ENCODE data around the gene HNRNPUL2. TPM values are rescaled to one million over a fixed set of nuclear protein-coding genes. Genes with fewer than 3 reads are reported as not detected.
"Not testable (repeated sequence)": the region's sequence is repeated elsewhere in the genome, so short reads cannot be mapped to it uniquely, and the experiment has no call there.

HNRNPUL2 gene
- total and polyA plus RNA-seq, 4 experiments from 2014 or later = 0.30 to 83.4 (median 41.4) TPM

GRCh38 chr11:62706850-62707247, 20.4 kb downstream of the HNRNPUL2 start:
- peak overlapping the region; percentile 49 to 86 for H3K4me3 ChIP-seq (ENCODE audit: low read length in 2 of 2)
- ChIA-PET CTCF (ENCODE audit: partially characterized antibody) (interaction anchor here (1.0 to 1.9 kb wide), 5 partner anchors 11 to 80 kb away, joined by 3 to 11 read pairs (median 5); no protein-coding TSS in a partner anchor), POLR2A (ENCODE audit: partially characterized antibody) (interaction anchor here (0.7 to 14.3 kb wide), 29 partner anchors 10 to 1564 kb away, joined by 3 to 283 read pairs (median 6); partner anchors contain the start of genes AHNAK, B3GAT3, C11orf98 and CSKMT)
- no peaks in the 10 kb centered on the region for H3K9me3 Mint-ChIP-seq
- intact Hi-C loops (cut with micrococcal nuclease) = no loop called here
- peaks cover 3 to 24% of the 10 kb centered on the region in 2 donors for H3K36me3 Mint-ChIP-seq
- DNase-seq = no peak
- H3K27me3 Mint-ChIP-seq = no peaks in the 10 kb centered on the region
- H3K4me3 Mint-ChIP-seq = peak overlapping the region; percentile 69 to 95 (median 87)
- H3K27ac ChIP-seq (ENCODE audit: low read depth, low read length) = peak overlapping the region; percentile 78
- H3K9me3 ChIP-seq (ENCODE audit: control insufficient read depth in 1 of 2, low read length in 2 of 2) = no peaks in the 10 kb centered on the region
- H3K27me3 ChIP-seq (ENCODE audit: insufficient read depth, low read length) = no peaks in the 10 kb centered on the region
- H3K36me3 ChIP-seq (ENCODE audit: insufficient read depth, low read length) = peaks cover 5% of the 10 kb centered on the region
- peaks cover 21 to 51% (median 36%) of the 10 kb centered on the region in 4 donors for H3K4me1 Mint-ChIP-seq
- H3K27ac Mint-ChIP-seq = peak overlapping the region; percentile 77 to 98 (median 84)
- H3K4me1 ChIP-seq (ENCODE audit: insufficient read depth, low read length) = peaks cover 50% of the 10 kb centered on the region

- ChIA-PET CTCF (ENCODE audit: partially characterized antibody) (interaction anchor here (0.9 to 1.9 kb wide), 8 partner anchors 10 to 112 kb away, joined by 3 to 11 read pairs (median 4); no protein-coding TSS in a partner anchor), POLR2A (ENCODE audit: partially characterized antibody) (interaction anchor here (0.6 to 14.3 kb wide), 33 partner anchors 10 to 1565 kb away, joined by 3 to 283 read pairs (median 6); partner anchors contain the start of genes AHNAK, B3GAT3, C11orf98 and CSKMT)
- Mint-ChIP-seq H3K36me3 (peaks cover 4 to 21% of the 10 kb centered on the region in 2 donors), H3K27me3 (no peaks in the 10 kb centered on the region), H3K27ac (peak overlapping the region; percentile 91 to 98 (median 94)), H3K4me3 (peak overlapping the region; percentile 86 to 95 (median 89)), H3K9me3 (no peaks in the 10 kb centered on the region), H3K4me1 (peaks cover 21 to 51% (median 36%) of the 10 kb centered on the region in 4 donors)
- peak overlapping the region; percentile 78 for H3K27ac ChIP-seq (ENCODE audit: low read depth, low read length)
- DNase-seq = peak; percentile 90 to 95 (median 91)
- H3K4me3 ChIP-seq (ENCODE audit: low read length in 2 of 2) = peak overlapping the region; percentile 69 to 86
- intact Hi-C loops (cut with micrococcal nuclease) = no loop called here
- H3K27me3 ChIP-seq (ENCODE audit: insufficient read depth, low read length) = no peaks in the 10 kb centered on the region
- H3K9me3 ChIP-seq (ENCODE audit: control insufficient read depth in 1 of 2, low read length in 2 of 2) = no peaks in the 10 kb centered on the region
- H3K36me3 ChIP-seq (ENCODE audit: insufficient read depth, low read length) = no peaks in the 10 kb centered on the region
- peaks cover 50% of the 10 kb centered on the region for H3K4me1 ChIP-seq (ENCODE audit: insufficient read depth, low read length)
Observed at GRCh38 chr11:62705880-62706849, 21.1 kb downstream of the HNRNPUL2 start.

- CTCF ChIA-PET (ENCODE audit: partially characterized antibody) = interaction anchor here (0.9 to 1.9 kb wide), 6 partner anchors 9 to 111 kb away, joined by 3 to 11 read pairs (median 4); no protein-coding TSS in a partner anchor
- Mint-ChIP-seq H3K9me3 (no peaks in the 10 kb centered on the region), H3K4me3 (peak overlapping the region; percentile 86 to 95 (median 89)), H3K27me3 (no peaks in the 10 kb centered on the region), H3K36me3 (peaks cover 6 to 20% of the 10 kb centered on the region in 2 donors), H3K4me1 (peaks cover 21 to 48% (median 36%) of the 10 kb centered on the region in 4 donors), H3K27ac (peak overlapping the region; percentile 91 to 96 (median 94))
- Histone ChIP-seq H3K4me3 (ENCODE audit: low read length in 2 of 2) (peak overlapping the region; percentile 69 to 86), H3K36me3 (ENCODE audit: insufficient read depth, low read length) (no peaks in the 10 kb centered on the region), H3K27ac (ENCODE audit: low read depth, low read length) (peak overlapping the region; percentile 78), H3K9me3 (ENCODE audit: control insufficient read depth in 1 of 2, low read length in 2 of 2) (no peaks in the 10 kb centered on the region), H3K27me3 (ENCODE audit: insufficient read depth, low read length) (no peaks in the 10 kb centered on the region), H3K4me1 (ENCODE audit: insufficient read depth, low read length) (peaks cover 46% of the 10 kb centered on the region)
- intact Hi-C loops (cut with micrococcal nuclease) = no loop called here
- POLR2A ChIA-PET (ENCODE audit: partially characterized antibody) = interaction anchor here (0.6 to 14.3 kb wide), 26 partner anchors 9 to 1566 kb away, joined by 3 to 283 read pairs (median 8); partner anchors contain the start of genes C11orf98, CSKMT, EEF1G and EML3
- no peak for DNase-seq
Observed at GRCh38 chr11:62705413-62705812, 21.8 kb downstream of the HNRNPUL2 start.

- peak overlapping the region in 1 of 7 donors; percentile 31 for H3K27ac Mint-ChIP-seq
- POLR2A ChIA-PET (ENCODE audit: partially characterized antibody); H3K36me3 ChIP-seq (ENCODE audit: insufficient read depth, low read length); H3K9me3 Mint-ChIP-seq; DNase-seq; H3K4me3 Mint-ChIP-seq; H3K9me3 ChIP-seq (ENCODE audit: control insufficient read depth in 1 of 2, low read length in 2 of 2); H3K36me3 Mint-ChIP-seq; H3K27ac ChIP-seq (ENCODE audit: low read depth, low read length); H3K27me3 Mint-ChIP-seq; H3K27me3 ChIP-seq (ENCODE audit: insufficient read depth, low read length); H3K4me3 ChIP-seq (ENCODE audit: low read length in 2 of 2); intact Hi-C loops (cut with micrococcal nuclease): not testable (repeated sequence)
- peaks cover 36% of the 10 kb centered on the region for H3K4me1 ChIP-seq (ENCODE audit: insufficient read depth, low read length)
- H3K4me1 Mint-ChIP-seq = peaks cover 14 to 34% (median 25%) of the 10 kb centered on the region in 4 donors
- CTCF ChIA-PET (ENCODE audit: partially characterized antibody) = interaction anchor here (1.2 to 1.5 kb wide), 3 partner anchors 10 to 161 kb away, joined by 3 to 12 read pairs (median 3); partner anchors contain the start of genes C11orf98 and CSKMT
Observed at GRCh38 chr11:62703921-62704320, 23.3 kb downstream of the HNRNPUL2 start.

GRCh38 chr11:62702246-62702645, 25.0 kb downstream of the HNRNPUL2 start:
- Histone ChIP-seq H3K27ac (ENCODE audit: low read depth, low read length) (no peak overlapping the region), H3K9me3 (ENCODE audit: control insufficient read depth in 1 of 2, low read length in 2 of 2) (no peaks in the 10 kb centered on the region), H3K4me1 (ENCODE audit: insufficient read depth, low read length) (peaks cover 19% of the 10 kb centered on the region), H3K36me3 (ENCODE audit: insufficient read depth, low read length) (no peaks in the 10 kb centered on the region), H3K4me3 (ENCODE audit: low read length in 2 of 2) (no peak overlapping the region), H3K27me3 (ENCODE audit: insufficient read depth, low read length) (no peaks in the 10 kb centered on the region)
- intact Hi-C loops (cut with micrococcal nuclease) = no loop called here
- POLR2A ChIA-PET (ENCODE audit: partially characterized antibody) = interaction anchor here (1.6 to 1.9 kb wide), 2 partner anchors 31 to 37 kb away, joined by 4 to 8 read pairs; partner anchors contain the start of genes C11orf98, CSKMT, LBHD1 and UQCC3
- Mint-ChIP-seq H3K9me3 (no peaks in the 10 kb centered on the region), H3K4me3 (no peak overlapping the region), H3K36me3 (peaks cover 5 to 6% of the 10 kb centered on the region in 2 donors), H3K4me1 (peaks cover 10 to 20% (median 15%) of the 10 kb centered on the region in 4 donors), H3K27me3 (no peaks in the 10 kb centered on the region), H3K27ac (peak overlapping the region in 1 of 7 donors; percentile 75)
- CTCF ChIA-PET (ENCODE audit: partially characterized antibody) = interaction anchor here (0.7 to 1.5 kb wide), 6 partner anchors 21 to 308 kb away, joined by 3 to 6 read pairs (median 3); partner anchors contain the start of genes SLC3A2 and TUT1
- no peak for DNase-seq

GRCh38 chr11:62694455-62695167, 32.6 kb downstream of the HNRNPUL2 start:
- POLR2A ChIA-PET (ENCODE audit: partially characterized antibody) = interaction anchor here (0.7 to 2.9 kb wide), 8 partner anchors 15 to 134 kb away, joined by 3 to 20 read pairs (median 5); partner anchors contain the start of genes C11orf98, CSKMT, EEF1G and HNRNPUL2
- no peak overlapping the region for H3K27ac ChIP-seq (ENCODE audit: low read depth, low read length)
- DNase-seq = peak; percentile 73 to 80 (median 74)
- Mint-ChIP-seq H3K27ac (peak overlapping the region in 4 of 7 donors; percentile 7 to 77 (median 56)), H3K27me3 (no peaks in the 10 kb centered on the region), H3K4me1 (peaks cover 5 to 7% (median 6%) of the 10 kb centered on the region in 4 donors), H3K9me3 (no peaks in the 10 kb centered on the region), H3K4me3 (no peak overlapping the region), H3K36me3 (peaks cover 12% of the 10 kb centered on the region in 2 donors)
- no peaks in the 10 kb centered on the region for H3K27me3 ChIP-seq (ENCODE audit: insufficient read depth, low read length)
- intact Hi-C loops (cut with micrococcal nuclease) = loop anchor here (1.0 to 5.0 kb wide), 4 partner anchors 16 to 312 kb away; partner anchors contain the start of gene UBXN1
- CTCF ChIA-PET (ENCODE audit: partially characterized antibody) = interaction anchor here (0.6 to 8.0 kb wide), 38 partner anchors 9 to 299 kb away, joined by 3 to 82 read pairs (median 4); partner anchors contain the start of genes C11orf98, CSKMT, EEF1G and INTS5
- H3K4me3 ChIP-seq (ENCODE audit: low read length in 2 of 2) = no peak overlapping the region
- H3K36me3 ChIP-seq (ENCODE audit: insufficient read depth, low read length) = no peaks in the 10 kb centered on the region
- H3K9me3 ChIP-seq (ENCODE audit: control insufficient read depth in 1 of 2, low read length in 2 of 2) = no peaks in the 10 kb centered on the region
- no peaks in the 10 kb centered on the region for H3K4me1 ChIP-seq (ENCODE audit: insufficient read depth, low read length)
